SK-N-DZ (cell line): ENCODE results near the gene NAV3.

Experiments
- DNase-seq: peaks from one replicate; pipeline ENCODE4 v3.0.0-alpha.2; 2015; ENCODE audit warnings: low spot score

Gene NAV3

DNA sequence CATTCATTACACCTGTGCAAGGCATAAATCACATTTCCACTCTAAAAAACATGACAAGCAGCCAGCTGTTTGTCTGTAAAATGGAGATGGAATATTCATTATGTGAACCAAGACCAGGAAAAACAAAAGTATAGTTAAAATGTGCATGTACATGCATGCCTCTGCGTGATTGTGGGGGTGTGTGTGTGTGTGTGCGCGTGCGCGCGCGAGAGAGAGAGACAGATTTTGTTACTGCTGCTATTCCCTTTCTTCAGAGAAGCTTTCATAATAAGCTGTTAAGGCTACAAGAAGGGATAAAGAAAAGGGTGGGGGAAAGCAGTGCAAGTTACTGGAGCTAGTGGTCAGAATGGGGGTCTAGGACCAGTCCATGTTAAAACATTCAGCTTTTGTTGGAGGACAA lies 430.3 kb downstream of the NAV3 start:
- DNase-seq: no peak

DNA sequence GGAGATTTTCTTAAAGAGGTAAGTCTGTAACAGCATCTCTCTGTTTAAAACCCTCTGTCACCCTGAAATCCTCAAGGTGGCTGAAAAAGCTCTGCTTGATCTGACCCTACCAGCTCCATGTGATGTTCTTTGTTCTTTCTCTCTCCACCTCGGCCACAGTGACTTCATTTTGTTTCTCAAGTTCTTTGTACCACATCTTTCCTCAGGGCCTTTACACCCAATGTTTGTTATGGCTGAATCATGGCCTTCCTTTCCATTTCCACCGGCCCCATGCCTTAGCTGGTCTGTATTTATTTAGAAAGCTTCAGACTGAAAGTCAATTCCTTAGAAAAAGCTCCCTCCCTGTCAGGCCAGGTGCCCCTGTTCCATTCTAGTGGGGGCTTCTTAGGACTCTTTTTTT lies 431.2 kb downstream of the NAV3 start:
- no peak for DNase-seq
